Measurements from ENCODE around the gene OSTF1.

The OSTF1 gene

DNA sequence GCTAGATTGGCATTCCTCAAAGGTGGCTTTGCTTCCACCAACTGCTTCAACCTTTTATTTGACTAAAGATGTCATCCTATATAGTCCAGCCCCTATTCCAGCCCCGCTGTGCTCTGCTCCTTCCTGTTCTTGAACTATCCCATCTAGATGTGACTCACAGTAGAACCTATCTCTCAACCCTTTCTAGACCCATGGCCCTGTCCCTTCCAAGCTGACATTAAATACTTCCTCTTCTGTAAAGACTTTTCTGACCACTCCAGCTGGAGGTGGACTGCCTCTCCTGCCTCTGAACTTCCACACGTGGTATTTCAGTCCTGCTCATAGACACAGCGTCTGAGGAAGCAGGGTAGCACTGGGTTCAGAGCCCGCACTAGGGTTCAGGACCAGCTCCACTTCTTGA lies 32.4 kb downstream of the OSTF1 start:
- Mint-ChIP-seq H3K27ac (peak overlapping the region; percentile 60), H3K27me3 (no peaks in the 10 kb centered on the region), H3K4me3 (no peak overlapping the region), H3K36me3 (ENCODE audit: low read depth) (peaks cover 72% of the 10 kb centered on the region), H3K9me3 (peaks cover 14% of the 10 kb centered on the region), H3K4me1 (ENCODE audit: low read depth) (peaks cover 64% of the 10 kb centered on the region)
- intact Hi-C loops (cut with micrococcal nuclease): loop anchor here (2.0 to 5.0 kb wide), 2 partner anchors 20 to 62 kb away; no protein-coding TSS in a partner anchor

DNA sequence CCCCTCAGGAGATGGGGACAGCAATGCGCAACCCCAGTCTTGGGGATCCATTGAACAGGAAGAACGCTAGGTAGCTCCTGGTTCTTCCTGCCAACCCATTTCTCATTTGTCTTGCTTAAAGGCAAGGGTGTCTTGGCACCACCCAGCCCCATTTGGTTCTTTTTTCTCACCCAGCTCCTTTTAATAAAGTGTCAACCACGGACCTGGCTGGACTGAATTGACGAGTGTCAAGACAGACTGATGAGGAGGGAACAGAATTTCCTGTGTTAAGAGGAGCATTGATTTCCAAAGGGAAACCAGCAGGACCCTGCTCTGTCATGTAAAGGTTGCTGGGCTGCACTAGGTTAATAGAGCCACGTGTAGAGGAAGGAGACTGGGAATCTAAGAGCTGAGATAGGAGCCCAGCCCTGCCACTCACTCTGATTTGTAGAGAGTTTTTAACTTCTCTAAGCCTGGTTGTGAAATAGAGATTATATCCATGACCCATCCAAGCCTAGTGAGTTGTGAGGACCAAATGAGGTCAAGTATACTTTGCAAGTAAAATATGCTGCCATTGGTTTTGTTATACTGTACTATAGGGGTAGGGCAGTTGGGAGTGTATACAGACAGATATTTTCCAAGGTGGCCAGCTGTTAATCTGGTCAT lies 33.7 kb downstream of the OSTF1 start:
- H3K4me1 Mint-ChIP-seq (ENCODE audit: low read depth): peaks cover 58% of the 10 kb centered on the region
- peaks cover 14% of the 10 kb centered on the region for H3K9me3 Mint-ChIP-seq
- intact Hi-C loops (cut with micrococcal nuclease): loop anchor here (2.0 to 5.0 kb wide), 2 partner anchors 19 to 60 kb away; no protein-coding TSS in a partner anchor
- H3K36me3 Mint-ChIP-seq (ENCODE audit: low read depth): peaks cover 79% of the 10 kb centered on the region
- no peaks in the 10 kb centered on the region for H3K27me3 Mint-ChIP-seq
- H3K4me3 Mint-ChIP-seq: no peak overlapping the region
- H3K27ac Mint-ChIP-seq: peak overlapping the region; percentile 51

DNA sequence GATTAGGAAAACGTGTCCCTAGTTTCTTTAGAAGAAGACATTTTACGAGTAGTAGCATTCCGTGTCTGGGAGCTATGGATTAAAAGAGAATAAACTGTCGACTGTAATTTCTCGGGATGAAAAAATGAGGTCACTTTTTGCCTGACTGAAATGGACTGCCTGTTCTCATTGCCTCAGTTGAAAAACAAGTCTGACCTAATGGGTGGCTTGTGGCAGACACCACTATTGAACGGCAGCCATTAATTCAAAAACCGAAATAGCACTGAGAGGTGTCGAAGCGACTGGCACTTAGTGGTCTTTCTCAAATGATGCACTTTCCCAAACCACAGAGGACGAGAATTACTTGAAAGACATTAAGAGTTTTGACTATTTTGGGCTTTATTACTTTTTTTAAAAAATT lies 35.4 kb downstream of the OSTF1 start:
- intact Hi-C loops (cut with micrococcal nuclease): loop anchor here (5.0 kb wide), 1 partner anchor 59 kb away; no protein-coding TSS in a partner anchor
- Mint-ChIP-seq H3K27me3 (no peaks in the 10 kb centered on the region), H3K27ac (no peak overlapping the region), H3K36me3 (ENCODE audit: low read depth) (peaks cover 74% of the 10 kb centered on the region), H3K9me3 (peaks cover 2% of the 10 kb centered on the region), H3K4me1 (ENCODE audit: low read depth) (peaks cover 45% of the 10 kb centered on the region), H3K4me3 (no peak overlapping the region)

DNA sequence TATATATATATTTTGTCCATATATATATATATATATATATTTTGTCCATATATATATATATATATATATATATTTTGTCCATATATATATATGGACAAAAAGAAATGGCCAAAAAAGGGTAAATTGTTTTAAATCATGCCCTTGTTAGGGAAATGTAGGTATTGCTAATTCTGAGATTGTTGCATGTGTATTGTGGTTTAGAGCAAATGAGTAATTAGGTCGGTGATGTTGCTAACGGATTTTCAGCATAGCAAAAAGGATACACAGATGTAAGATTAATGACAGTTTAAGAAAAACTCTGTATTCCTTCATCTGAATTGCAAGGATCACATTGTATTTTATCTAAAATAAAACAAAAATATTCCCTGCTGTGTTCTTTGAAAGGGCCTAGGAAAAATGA lies 40.2 kb downstream of the OSTF1 start:
- no peaks in the 10 kb centered on the region for H3K27me3 Mint-ChIP-seq
- no peak overlapping the region for H3K27ac Mint-ChIP-seq
- peaks cover 33% of the 10 kb centered on the region for H3K4me1 Mint-ChIP-seq (ENCODE audit: low read depth)
- intact Hi-C loops (cut with micrococcal nuclease): no loop called here
- no peak overlapping the region for H3K4me3 Mint-ChIP-seq
- H3K36me3 Mint-ChIP-seq (ENCODE audit: low read depth): peaks cover 79% of the 10 kb centered on the region
- no peaks in the 10 kb centered on the region for H3K9me3 Mint-ChIP-seq

DNA sequence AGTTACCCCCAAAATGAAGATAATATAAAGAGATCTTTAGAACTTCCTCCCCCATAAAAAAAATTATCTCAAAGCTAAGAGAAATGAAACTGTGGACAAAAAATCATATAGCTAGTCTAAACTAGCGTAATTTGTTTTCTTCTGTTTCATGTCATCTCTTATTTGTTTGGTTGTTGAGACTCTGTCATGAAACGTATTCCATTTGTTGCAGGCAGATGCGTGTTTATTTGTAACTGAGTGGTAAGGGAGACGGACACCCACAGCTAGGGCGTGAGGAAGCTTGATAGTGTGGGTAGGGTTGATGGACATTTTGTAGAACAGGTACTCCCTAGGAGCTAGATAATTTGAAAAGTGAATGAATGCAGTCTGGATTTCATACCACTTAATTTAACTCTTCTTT lies 41.9 kb downstream of the OSTF1 start:
- no peak overlapping the region for H3K4me3 Mint-ChIP-seq
- peaks cover 22% of the 10 kb centered on the region for H3K4me1 Mint-ChIP-seq (ENCODE audit: low read depth)
- no peak overlapping the region for H3K27ac Mint-ChIP-seq
- peaks cover 83% of the 10 kb centered on the region for H3K36me3 Mint-ChIP-seq (ENCODE audit: low read depth)
- no peaks in the 10 kb centered on the region for H3K27me3 Mint-ChIP-seq
- intact Hi-C loops (cut with micrococcal nuclease): no loop called here
- H3K9me3 Mint-ChIP-seq: no peaks in the 10 kb centered on the region

DNA sequence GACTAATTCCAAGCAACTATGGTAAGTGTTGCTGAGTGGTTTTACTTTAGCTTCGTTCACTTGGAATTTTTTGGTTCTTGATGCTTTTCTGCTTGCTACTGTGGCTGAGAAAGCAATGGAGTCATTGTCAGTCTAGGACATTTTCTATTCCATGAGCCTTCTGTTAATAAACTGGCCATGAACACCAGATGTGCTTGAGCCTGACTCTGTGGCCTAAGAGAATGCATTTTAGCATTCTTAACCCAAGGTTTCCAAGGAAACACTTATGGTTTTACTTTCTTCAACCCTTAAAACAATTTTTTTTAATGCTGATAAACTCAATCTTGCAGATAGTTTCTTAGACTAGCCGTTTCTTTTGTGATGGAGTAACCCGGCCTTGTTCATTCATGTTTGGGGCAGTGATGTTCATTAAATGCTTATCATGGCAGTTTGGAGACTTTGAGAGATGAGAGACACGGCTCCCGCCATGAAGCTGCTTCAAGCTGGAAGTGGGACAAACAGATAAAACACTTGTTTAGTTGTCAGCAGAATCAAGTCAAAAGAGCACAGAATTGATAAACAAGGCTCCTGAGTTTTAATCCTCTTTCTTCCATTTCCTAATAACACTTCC lies 42.4 kb downstream of the OSTF1 start:
- Mint-ChIP-seq H3K27ac (no peak overlapping the region), H3K27me3 (no peaks in the 10 kb centered on the region), H3K9me3 (no peaks in the 10 kb centered on the region), H3K4me3 (no peak overlapping the region), H3K36me3 (ENCODE audit: low read depth) (peaks cover 88% of the 10 kb centered on the region), H3K4me1 (ENCODE audit: low read depth) (peaks cover 21% of the 10 kb centered on the region)
- intact Hi-C loops (cut with micrococcal nuclease): no loop called here

DNA sequence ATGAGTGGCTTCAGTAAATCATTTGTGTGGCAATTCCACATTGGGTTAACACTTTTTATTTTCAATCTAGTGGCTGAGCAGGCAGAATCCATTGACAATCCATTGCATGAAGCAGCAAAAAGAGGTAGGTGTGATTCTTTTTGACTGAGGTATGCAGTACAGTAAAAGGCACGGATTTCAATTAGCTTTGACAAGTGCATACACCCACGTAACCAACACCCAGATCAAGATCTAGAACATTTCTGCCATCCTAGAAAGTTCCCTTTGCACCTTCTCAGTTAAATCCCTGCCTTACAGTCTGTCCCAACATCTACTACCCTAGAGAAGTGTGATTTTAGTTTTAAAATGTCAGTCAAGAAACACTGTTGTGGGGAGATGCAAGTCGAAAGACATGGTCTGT lies 43.4 kb downstream of the OSTF1 start:
- peak overlapping the region; percentile 56 for H3K27ac Mint-ChIP-seq
- intact Hi-C loops (cut with micrococcal nuclease): no loop called here
- H3K4me1 Mint-ChIP-seq (ENCODE audit: low read depth): peaks cover 21% of the 10 kb centered on the region
- no peak overlapping the region for H3K4me3 Mint-ChIP-seq
- H3K27me3 Mint-ChIP-seq: no peaks in the 10 kb centered on the region
- peaks cover 92% of the 10 kb centered on the region for H3K36me3 Mint-ChIP-seq (ENCODE audit: low read depth)
- no peaks in the 10 kb centered on the region for H3K9me3 Mint-ChIP-seq

DNA sequence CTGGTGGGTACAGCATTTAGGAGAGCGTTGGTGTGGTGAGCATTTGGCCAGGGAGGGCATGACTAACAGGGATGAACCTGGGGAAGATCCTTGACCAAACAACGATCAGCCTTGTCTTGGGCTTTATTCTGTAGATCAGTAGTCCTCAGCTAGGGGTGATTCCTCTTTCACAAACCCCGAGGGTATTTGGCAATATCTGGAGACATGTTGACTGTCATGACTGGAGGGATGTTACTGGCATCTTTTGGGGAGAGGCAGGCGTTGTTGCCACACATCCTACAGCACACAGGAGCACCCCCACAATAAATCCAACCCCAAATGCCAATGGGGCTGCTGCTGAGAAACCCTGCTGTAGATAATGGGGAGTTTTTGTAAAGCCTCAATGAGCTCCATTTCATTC lies 43.9 kb downstream of the OSTF1 start:
- no peaks in the 10 kb centered on the region for H3K9me3 Mint-ChIP-seq
- no peak overlapping the region for H3K4me3 Mint-ChIP-seq
- peak overlapping the region; percentile 56 for H3K27ac Mint-ChIP-seq
- intact Hi-C loops (cut with micrococcal nuclease): no loop called here
- H3K36me3 Mint-ChIP-seq (ENCODE audit: low read depth): peaks cover 96% of the 10 kb centered on the region
- H3K4me1 Mint-ChIP-seq (ENCODE audit: low read depth): peaks cover 25% of the 10 kb centered on the region
- no peaks in the 10 kb centered on the region for H3K27me3 Mint-ChIP-seq

DNA sequence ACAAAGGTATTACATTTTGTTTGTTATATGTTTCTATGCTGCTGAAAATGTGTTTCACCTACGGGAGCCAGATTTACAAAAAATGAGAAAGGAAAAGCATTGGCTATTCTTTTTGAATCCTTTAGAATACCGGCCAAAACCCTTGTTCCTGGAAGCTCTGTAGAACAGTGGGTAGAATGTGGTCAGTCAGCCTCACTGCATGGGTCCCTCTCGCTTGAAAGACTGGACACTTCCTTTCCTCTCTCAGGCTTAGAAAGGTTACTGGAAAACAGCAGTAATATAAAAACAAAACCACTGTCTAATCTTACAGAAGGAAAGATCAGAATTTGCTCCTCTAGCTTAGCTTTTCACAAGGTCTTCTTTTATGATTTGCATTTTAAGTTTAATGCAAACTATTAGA lies 45.1 kb downstream of the OSTF1 start:
- Mint-ChIP-seq H3K9me3 (no peaks in the 10 kb centered on the region), H3K36me3 (ENCODE audit: low read depth) (peaks cover 97% of the 10 kb centered on the region), H3K4me3 (no peak overlapping the region), H3K27me3 (no peaks in the 10 kb centered on the region), H3K27ac (no peak overlapping the region), H3K4me1 (ENCODE audit: low read depth) (peaks cover 28% of the 10 kb centered on the region)
- intact Hi-C loops (cut with micrococcal nuclease): no loop called here

DNA sequence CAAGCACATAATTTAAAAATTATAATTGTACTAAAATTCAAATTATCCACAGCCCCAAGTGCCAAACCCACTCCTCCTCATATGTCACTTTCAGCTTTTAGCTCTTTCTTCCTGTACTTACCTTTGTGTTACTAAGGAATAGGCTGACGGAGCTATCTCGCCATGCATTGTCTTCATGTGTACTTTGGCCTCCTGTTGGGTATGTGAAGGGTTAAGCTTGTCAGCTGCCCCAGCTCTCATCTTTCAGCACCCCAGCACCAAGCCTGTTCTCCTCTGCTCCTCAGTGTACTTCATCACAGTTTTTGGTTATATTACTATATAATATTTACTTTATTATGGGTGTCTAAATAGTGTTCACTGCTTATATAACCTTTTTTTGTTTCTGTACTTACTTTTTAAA lies 46.2 kb downstream of the OSTF1 start:
- Mint-ChIP-seq H3K9me3 (no peaks in the 10 kb centered on the region), H3K27ac (no peak overlapping the region), H3K4me3 (no peak overlapping the region), H3K36me3 (ENCODE audit: low read depth) (peaks cover 96% of the 10 kb centered on the region), H3K4me1 (ENCODE audit: low read depth) (peaks cover 28% of the 10 kb centered on the region), H3K27me3 (no peaks in the 10 kb centered on the region)
- intact Hi-C loops (cut with micrococcal nuclease): no loop called here

DNA sequence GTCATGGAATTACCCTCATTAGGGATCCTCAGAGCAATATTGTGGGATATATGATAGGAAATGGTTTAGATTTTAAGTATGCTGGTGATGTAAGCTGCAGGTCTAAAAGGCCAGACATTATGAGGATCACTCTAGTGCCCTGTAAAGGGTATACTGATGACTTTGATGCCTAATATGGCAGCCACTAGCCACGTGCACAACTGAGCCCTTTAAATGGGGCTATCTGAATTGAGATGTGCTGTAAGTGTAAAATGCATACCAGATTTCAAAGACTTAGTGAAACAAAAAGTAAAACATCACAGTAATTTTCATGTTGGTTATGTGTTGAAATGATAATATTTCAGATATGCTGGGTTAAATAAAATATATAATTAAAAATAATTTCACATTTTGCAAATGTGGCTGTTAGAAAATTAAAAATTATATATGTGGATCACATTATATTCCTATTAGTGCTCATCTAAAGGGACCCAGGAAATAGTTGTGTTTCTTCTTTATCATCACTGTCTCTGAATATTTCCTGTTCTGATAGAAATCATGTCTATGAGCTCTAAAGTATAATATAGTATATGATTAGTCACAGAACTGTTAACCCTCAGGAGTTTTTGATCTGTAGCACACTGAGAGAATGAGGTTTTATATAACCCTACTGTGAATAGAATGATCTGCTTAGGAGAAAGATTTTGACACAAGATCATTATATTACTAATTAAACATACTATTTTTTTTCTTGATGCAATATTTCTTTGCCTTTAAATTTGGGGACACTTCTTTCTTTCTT lies 50.1 kb downstream of the OSTF1 start:
- Mint-ChIP-seq H3K36me3 (ENCODE audit: low read depth) (peaks cover 96% of the 10 kb centered on the region), H3K4me3 (no peak overlapping the region), H3K4me1 (ENCODE audit: low read depth) (peaks cover 30% of the 10 kb centered on the region), H3K27me3 (no peaks in the 10 kb centered on the region), H3K9me3 (peaks cover 4% of the 10 kb centered on the region), H3K27ac (no peak overlapping the region)
- intact Hi-C loops (cut with micrococcal nuclease): no loop called here

DNA sequence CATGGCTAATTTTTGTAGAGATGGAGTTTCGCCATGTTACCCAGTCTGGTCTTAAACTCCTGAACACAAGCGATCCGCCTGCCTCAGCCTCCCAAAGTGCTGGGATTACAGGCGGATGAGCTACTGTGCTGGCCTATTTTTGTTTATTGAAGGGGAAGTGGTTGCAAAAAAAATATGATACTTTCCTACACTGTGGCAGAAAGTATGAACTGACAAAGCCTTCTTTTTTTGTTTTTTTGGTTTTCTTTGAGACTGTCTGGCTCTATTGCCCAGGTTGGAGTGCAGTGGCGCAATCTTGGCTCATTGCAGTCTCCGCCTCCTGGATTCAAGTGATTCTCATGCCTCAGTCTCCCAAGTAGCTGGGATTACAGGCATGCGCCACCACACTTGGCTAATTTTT lies 50.9 kb downstream of the OSTF1 start:
- Mint-ChIP-seq H3K36me3 (ENCODE audit: low read depth) (peaks cover 96% of the 10 kb centered on the region), H3K27ac (no peak overlapping the region), H3K4me1 (ENCODE audit: low read depth) (peaks cover 34% of the 10 kb centered on the region), H3K4me3 (no peak overlapping the region), H3K27me3 (no peaks in the 10 kb centered on the region), H3K9me3 (peaks cover 11% of the 10 kb centered on the region)
- intact Hi-C loops (cut with micrococcal nuclease): no loop called here

DNA sequence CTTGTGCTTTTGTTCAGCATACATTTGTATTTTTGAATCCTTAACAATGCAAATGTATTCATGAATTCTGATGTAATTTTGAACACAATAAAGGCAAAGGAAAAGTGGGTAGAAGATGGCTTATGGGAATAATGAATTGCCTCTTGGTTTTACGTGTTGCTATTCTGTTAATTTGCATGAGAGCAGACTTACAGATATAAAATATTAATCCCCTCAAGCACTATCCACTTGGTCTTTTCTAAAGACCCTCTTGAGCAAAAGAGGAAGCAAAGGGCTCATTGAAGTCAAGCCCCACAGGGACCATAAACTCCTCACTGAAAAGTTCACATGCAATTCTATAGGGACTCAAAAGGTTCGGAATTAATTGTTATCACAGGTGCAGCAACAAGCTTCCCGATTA lies 51.9 kb downstream of the OSTF1 start:
- intact Hi-C loops (cut with micrococcal nuclease): loop anchor here (2.0 kb wide), 1 partner anchor 19 kb away; no protein-coding TSS in a partner anchor

DNA sequence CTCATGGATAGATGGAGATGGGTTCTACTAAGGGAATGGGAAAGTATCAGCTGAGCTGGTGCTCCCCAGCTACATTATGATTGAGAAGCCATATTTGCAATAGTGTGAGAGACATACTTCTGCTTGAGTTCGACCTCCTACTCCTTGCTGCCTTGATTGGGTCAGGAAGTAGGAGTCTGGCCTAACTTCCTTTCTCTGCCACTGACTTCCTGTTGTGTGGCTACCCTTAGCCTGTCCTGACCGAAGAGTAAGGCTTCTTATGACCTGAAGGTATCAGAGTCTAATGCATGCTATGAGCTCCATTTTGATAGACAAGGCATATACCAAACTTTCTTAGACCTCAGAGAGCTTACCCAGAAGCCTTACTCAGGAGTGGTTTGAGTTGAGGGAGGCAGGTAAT lies 53.9 kb downstream of the OSTF1 start:
- Mint-ChIP-seq H3K27ac (peak overlapping the region; percentile 43), H3K9me3 (peaks cover 22% of the 10 kb centered on the region), H3K27me3 (no peaks in the 10 kb centered on the region), H3K36me3 (ENCODE audit: low read depth) (peaks cover 93% of the 10 kb centered on the region), H3K4me3 (no peak overlapping the region), H3K4me1 (ENCODE audit: low read depth) (peaks cover 47% of the 10 kb centered on the region)
- intact Hi-C loops (cut with micrococcal nuclease): no loop called here

More for the DNA sequence above, 51.9 kb downstream of the OSTF1 start:
- H3K4me3 Mint-ChIP-seq: no peak overlapping the region
- peaks cover 22% of the 10 kb centered on the region for H3K9me3 Mint-ChIP-seq
- H3K36me3 Mint-ChIP-seq (ENCODE audit: low read depth): peaks cover 96% of the 10 kb centered on the region
- H3K27me3 Mint-ChIP-seq: no peaks in the 10 kb centered on the region
- H3K4me1 Mint-ChIP-seq (ENCODE audit: low read depth): peaks cover 41% of the 10 kb centered on the region
- H3K27ac Mint-ChIP-seq: no peak overlapping the region
